Pancreas (tissue), 10 donors: ENCODE measurements around the gene MYMX. TPM values are rescaled to one million over a fixed set of nuclear protein-coding genes. Genes with fewer than 3 reads are reported as not detected.
A peak's percentile ranks its signal among the peaks of the same experiment; 100 is the strongest.

Experiments
- ATAC-seq, 4 donors: fragments of 200-7000 bp; cut with Tn5 transposase; one replicate each; pipeline versions ENCODE4 v1.8.0 to v1.9.1; 2020; ENCODE audit warnings: mild to moderate bottlenecking in 4 of 4, moderate library complexity in 4 of 4
- DNase-seq, 6 donors: peaks; one replicate each; pipeline ENCODE4 v3.0.0-alpha.2; 2020
- FAIRE-seq: peaks from 2 replicates; lab custom pipeline; 2012; peaks lifted over from hg19 to GRCh38; lab: Jason Lieb, UNC
- H3K27ac ChIP-seq, 4 donors: fragments of 200-600 bp; sonication (generic); 1 replicate in 3 of 4; 2 replicates in 1 of 4; pipeline versions ENCODE4 v1.5.0 to v1.8.0; 2020
- H3K27me3 ChIP-seq, 4 donors: fragments of 200-600 bp; one replicate each; pipeline ENCODE4 v1.8.0; 2021
- H3K36me3 ChIP-seq, 3 donors: fragments of 200-600 bp; sonication (generic) in 1 of 3; one replicate each; pipeline versions ENCODE4 v1.5.0 to v1.8.0; 2020 to 2021
- H3K4me1 ChIP-seq, 3 donors: fragments of 200-600 bp; one replicate each; pipeline ENCODE4 v1.8.0; 2021
- H3K4me3 ChIP-seq, 4 donors: fragments of 200-600 bp; sonication (generic) in 2 of 4; one replicate each; pipeline versions ENCODE4 v1.5.0 to v1.8.0; 2020 to 2021
- H3K9me3 ChIP-seq, 4 donors: fragments of 200-600 bp; one replicate each; pipeline ENCODE4 v1.8.0; 2021
- WGBS, 2 donors: extraction: QIAGEN DNeasy Blood & Tissue Kit; methylation state at CpG; one replicate each; pipeline ENCODE4 v1.1.7; 2013; 5-methylcytosine and 5-hydroxymethylcytosine counted together
- intact Hi-C, 3 donors: fragments of 100-400 bp; cut with DNase I; formaldehyde crosslinking; loops; one replicate each; pipeline versions ENCODE4 v1.11.1 to v1.14.2; 2022
- polyA plus RNA-seq, 2 donors: library from polyadenylated mRNA; stranded (reverse); fragments of 200-250 nt; gene quantifications; one replicate each; pipeline ENCODE4 v1.2.3, GENCODE V29; 2013
- total RNA-seq, 6 donors: library from RNA; stranded (reverse); fragmentation: NEBNext Ultra II Directional in 4 of 6; extraction: Animal tissue kit (Norgen Biotek cat#: 25700) in 4 of 6; gene quantifications; one replicate each; pipeline versions ENCODE4 v1.2.1 to v1.2.4, GENCODE V29; 2021 to 2023
- TF ChIP-seq, protein P1 (sequence below), 4 donors: fragments of 200-600 bp; sonication (generic) in 3 of 4; IDR thresholded peaks; one replicate each; pipeline versions ENCODE4 v1.5.0 to v1.8.0; 2021; ENCODE audit warnings: antibody characterized with exemption in 4 of 4
- donor health status: healthy with polysubstance abuse.
- donor health status: DM: no; HTN: no; CAD: no; lungs with moderate emphysema.
- donor health status: DM: no; HTN: no; CAD: no.
- donor health status: control.
- donor health status: control.
- donor health status: Bipolar disorder and iron deficiency.
- donor health status: DM: yes; HTN: yes; CAD: no.
- donor health status: DM: no; HTN: no; CAD: no.
- donor health status: DM: no; HTN: no; CAD: no.
- donor health status: DM: yes; HTN: yes; CAD: no.

MYMX gene
- total and polyA plus RNA-seq, 8 donors: 0.34 to 4.3 (median 1.7) TPM

DNA sequence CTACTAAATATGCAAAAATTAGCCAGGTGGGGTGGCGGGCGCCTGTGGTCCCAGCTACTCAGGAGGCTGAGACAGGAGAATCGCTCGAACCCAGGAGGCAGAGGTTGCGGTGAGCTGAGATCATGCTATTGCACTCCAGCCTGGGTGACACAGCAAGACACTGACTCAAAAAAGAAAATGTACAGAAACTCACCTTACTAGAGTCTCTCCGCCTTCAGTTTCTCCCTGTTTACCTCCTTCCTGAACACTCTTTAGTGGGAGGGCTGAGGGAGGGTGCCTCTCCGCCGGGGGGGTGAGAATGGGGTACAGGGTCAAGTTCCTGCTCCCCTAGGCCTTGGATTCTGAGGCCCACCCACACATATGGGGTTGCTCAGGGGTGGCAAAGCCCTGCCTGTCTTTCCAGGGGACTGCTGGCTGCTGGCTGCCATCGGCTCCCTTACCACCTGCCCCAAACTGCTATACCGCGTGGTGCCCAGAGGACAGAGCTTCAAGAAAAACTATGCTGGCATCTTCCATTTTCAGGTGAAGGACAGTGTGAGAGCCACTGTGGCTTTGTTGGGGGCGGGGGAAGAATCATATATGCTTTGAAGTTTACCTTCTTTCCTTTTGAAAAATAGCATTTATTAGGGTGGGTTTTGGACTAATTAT, 44.7 kb upstream of the MYMX start:
- DNase-seq (no peak), FAIRE-seq (no peak), ATAC-seq (no peak)
- Histone ChIP-seq H3K36me3 (no peaks in the 10 kb centered on the region), H3K27me3 (no peaks in the 10 kb centered on the region), H3K9me3 (no peaks in the 10 kb centered on the region), H3K4me1 (no peaks in the 10 kb centered on the region), H3K27ac (no peak overlapping the region), H3K4me3 (no peak overlapping the region)
- TF ChIP-seq, protein P1, sequence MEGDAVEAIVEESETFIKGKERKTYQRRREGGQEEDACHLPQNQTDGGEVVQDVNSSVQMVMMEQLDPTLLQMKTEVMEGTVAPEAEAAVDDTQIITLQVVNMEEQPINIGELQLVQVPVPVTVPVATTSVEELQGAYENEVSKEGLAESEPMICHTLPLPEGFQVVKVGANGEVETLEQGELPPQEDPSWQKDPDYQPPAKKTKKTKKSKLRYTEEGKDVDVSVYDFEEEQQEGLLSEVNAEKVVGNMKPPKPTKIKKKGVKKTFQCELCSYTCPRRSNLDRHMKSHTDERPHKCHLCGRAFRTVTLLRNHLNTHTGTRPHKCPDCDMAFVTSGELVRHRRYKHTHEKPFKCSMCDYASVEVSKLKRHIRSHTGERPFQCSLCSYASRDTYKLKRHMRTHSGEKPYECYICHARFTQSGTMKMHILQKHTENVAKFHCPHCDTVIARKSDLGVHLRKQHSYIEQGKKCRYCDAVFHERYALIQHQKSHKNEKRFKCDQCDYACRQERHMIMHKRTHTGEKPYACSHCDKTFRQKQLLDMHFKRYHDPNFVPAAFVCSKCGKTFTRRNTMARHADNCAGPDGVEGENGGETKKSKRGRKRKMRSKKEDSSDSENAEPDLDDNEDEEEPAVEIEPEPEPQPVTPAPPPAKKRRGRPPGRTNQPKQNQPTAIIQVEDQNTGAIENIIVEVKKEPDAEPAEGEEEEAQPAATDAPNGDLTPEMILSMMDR (IDR thresholded peaks at IDR 0.05): no peak
- WGBS, 2 donors: 66 to 68% methylated on average over 12 of the region's 12 CpGs
- intact Hi-C loops: loop anchor here in 2 of 3 donors (5.0 to 10.0 kb wide), 3 partner anchors 60 to 163 kb away; no protein-coding TSS in a partner anchor

DNA sequence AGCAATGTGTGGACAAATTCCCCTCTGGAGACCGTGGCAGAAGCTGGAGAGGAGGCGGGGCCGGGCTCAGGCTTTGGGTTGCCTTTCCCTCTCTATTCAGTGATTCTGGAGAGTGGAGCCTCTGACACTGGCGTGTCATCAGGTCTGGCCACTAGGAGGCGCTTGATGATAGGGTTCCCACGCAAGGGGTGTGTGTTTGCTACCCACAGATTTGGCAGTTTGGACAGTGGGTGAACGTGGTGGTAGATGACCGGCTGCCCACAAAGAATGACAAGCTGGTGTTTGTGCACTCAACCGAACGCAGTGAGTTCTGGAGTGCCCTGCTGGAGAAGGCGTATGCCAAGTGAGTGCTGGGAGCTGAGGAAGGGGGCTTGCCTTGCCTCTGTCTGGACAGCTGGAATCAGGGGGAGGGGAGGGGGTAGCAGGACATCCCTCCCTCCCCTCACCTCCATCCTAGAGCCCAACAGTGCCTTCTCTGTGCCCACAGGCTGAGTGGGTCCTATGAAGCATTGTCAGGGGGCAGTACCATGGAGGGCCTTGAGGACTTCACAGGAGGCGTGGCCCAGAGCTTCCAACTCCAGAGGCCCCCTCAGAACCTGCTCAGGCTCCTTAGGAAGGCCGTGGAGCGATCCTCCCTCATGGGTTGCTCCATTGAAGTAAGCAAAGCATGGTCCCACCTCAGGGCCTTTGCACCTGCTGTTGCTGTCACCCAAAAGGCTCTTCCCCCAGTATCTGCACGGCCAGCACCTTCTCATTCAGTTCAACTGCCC, 43.8 kb upstream of the MYMX start:
- ATAC-seq (peak; percentile 92 to 99 (median 96)), FAIRE-seq (no peak), DNase-seq (peak; percentile 74 to 91 (median 86))
- TF ChIP-seq, protein P1 (IDR thresholded peaks at IDR 0.05): peak; percentile 76 to 78 (median 78)
- Histone ChIP-seq H3K36me3 (no peaks in the 10 kb centered on the region), H3K4me3 (no peak overlapping the region), H3K27ac (no peak overlapping the region), H3K27me3 (no peaks in the 10 kb centered on the region), H3K4me1 (no peaks in the 10 kb centered on the region), H3K9me3 (no peaks in the 10 kb centered on the region)
- 23 to 24% methylated on average over 15 of the region's 15 CpGs for WGBS, 2 donors
- intact Hi-C loops: loop anchor here in 2 of 3 donors (5.0 to 10.0 kb wide), 3 partner anchors 59 to 162 kb away; no protein-coding TSS in a partner anchor

DNA sequence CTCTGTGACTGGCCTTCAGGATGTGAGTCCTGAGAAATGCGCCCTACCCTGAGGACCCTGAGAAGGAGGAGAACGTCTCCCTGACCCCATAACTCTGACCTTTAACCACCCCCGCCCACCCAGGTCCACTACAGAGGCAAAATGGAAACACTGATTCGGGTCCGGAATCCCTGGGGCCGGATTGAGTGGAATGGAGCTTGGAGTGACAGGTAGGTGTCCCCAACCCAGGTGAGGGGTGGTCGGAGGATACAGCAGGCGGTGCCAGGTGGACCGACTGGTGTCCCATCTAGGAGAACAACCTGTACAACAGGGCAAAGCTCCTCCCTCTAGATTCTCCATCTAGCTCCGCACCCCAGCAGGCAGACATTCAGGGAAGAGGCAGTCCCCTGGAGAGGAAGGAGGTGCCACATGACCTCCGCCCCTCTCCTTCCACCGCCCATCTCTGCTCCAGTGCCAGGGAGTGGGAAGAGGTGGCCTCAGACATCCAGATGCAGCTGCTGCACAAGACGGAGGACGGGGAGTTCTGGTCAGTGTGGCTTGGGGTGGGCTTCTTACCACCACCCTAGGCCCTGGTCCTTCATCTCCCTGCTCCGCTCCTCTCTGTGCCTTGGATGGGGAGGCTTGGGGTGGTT, 40.5 kb upstream of the MYMX start:
- WGBS, 2 donors: 79 to 80% methylated on average over 15 of the region's 15 CpGs
- FAIRE-seq (no peak), DNase-seq (no peak), ATAC-seq (no peak)
- no peaks in the 10 kb centered on the region for H3K9me3 ChIP-seq
- no peaks in the 10 kb centered on the region for H3K27me3 ChIP-seq
- intact Hi-C loops: loop anchor here in 1 of 3 donors (10.0 kb wide), 1 partner anchor 159 kb away; no protein-coding TSS in a partner anchor
- no peaks in the 10 kb centered on the region for H3K36me3 ChIP-seq
- TF ChIP-seq, protein P1 (IDR thresholded peaks at IDR 0.05): no peak
- no peak overlapping the region for H3K4me3 ChIP-seq
- H3K4me1 ChIP-seq: no peaks in the 10 kb centered on the region
- H3K27ac ChIP-seq: no peak overlapping the region

DNA sequence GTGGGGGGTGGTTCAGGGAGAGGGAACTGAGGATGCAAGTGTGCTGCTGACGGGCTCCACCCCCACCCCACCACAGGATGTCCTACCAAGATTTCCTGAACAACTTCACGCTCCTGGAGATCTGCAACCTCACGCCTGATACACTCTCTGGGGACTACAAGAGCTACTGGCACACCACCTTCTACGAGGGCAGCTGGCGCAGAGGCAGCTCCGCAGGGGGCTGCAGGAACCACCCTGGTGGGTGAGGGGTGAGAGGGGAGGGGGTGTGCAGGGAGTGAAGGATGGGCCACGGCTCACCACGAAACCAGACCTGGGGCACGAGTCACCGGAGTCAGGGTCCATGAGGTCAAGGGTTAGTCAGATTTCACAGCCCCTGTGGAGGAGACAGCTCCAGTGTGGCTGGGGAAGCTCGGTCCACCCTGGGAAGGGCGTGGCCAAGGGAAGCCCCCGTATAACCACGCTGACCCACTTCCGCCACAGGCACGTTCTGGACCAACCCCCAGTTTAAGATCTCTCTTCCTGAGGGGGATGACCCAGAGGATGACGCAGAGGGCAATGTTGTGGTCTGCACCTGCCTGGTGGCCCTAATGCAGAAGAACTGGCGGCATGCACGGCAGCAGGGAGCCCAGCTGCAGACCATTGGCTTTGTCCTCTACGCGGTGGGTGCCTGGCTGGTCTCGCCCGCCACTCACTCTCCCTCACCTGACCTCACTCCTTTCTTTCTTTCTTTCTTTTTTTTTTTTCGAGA, 39.8 kb upstream of the MYMX start:
- Histone ChIP-seq H3K27me3 (no peaks in the 10 kb centered on the region), H3K9me3 (no peaks in the 10 kb centered on the region), H3K27ac (no peak overlapping the region), H3K36me3 (no peaks in the 10 kb centered on the region), H3K4me1 (no peaks in the 10 kb centered on the region), H3K4me3 (no peak overlapping the region)
- DNase-seq (no peak), ATAC-seq (no peak), FAIRE-seq (no peak)
- intact Hi-C loops: loop anchor here in 1 of 3 donors (10.0 kb wide), 1 partner anchor 158 kb away; no protein-coding TSS in a partner anchor
- TF ChIP-seq, protein P1 (IDR thresholded peaks at IDR 0.05): no peak
- WGBS, 2 donors: 75 to 83% methylated on average over 24 of the region's 24 CpGs
